Astrocyte (in vitro differentiated cells and primary cell): ENCODE data around the gene RCL1.

Experiments used
- EZH2 ChIP-seq: IDR thresholded peaks from 2 replicates; pipeline ENCODE4 v1.6.1; 2012; ENCODE audit warnings: mild to moderate bottlenecking, low read length, inconsistent platforms; ENCODE audit not compliant: insufficient read depth
- TF ChIP-seq, protein P1 (sequence below): IDR thresholded peaks from 2 replicates; pipeline ENCODE4 v1.5.1; 2011; ENCODE audit warnings: low read depth, mild to moderate bottlenecking, inconsistent platforms, low read length, moderate library complexity; ENCODE audit not compliant: insufficient read depth

DNA sequence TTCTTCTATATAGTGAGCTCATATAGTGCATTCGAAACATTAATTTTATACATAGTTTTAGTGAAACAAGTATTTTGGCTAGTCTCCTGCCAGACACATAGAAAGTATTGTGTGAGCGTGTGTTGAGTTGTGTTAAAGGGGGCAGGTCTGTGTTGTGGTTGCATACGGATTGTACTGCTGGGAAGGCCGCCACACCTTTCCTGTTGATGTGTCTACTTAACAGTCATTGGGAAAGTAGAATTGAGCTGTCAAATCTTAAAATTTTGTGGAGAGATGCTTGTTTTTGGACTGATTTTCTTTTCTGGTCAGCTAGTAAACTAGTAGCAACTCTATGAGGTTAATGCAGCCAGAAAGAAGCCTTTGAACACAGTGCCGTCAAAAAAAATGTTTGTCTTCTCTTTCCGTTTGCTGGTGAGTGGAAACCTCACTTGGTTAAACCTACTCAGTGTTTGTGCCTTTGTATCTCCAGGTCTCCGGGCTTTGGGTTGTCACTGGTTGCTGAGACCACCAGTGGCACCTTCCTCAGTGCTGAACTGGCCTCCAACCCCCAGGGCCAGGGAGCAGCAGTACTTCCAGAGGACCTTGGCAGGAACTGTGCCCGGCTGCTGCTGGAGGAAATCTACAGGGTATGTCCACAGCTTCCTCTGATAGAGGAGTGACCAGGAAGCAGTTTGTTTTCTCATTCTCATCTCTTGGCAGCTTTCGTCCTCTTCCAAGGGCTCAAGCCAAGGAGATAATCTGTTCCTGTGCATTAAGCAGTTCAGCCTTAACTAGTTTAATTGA is 51.5 kb downstream of the RCL1 start:
- TF ChIP-seq, protein P1, sequence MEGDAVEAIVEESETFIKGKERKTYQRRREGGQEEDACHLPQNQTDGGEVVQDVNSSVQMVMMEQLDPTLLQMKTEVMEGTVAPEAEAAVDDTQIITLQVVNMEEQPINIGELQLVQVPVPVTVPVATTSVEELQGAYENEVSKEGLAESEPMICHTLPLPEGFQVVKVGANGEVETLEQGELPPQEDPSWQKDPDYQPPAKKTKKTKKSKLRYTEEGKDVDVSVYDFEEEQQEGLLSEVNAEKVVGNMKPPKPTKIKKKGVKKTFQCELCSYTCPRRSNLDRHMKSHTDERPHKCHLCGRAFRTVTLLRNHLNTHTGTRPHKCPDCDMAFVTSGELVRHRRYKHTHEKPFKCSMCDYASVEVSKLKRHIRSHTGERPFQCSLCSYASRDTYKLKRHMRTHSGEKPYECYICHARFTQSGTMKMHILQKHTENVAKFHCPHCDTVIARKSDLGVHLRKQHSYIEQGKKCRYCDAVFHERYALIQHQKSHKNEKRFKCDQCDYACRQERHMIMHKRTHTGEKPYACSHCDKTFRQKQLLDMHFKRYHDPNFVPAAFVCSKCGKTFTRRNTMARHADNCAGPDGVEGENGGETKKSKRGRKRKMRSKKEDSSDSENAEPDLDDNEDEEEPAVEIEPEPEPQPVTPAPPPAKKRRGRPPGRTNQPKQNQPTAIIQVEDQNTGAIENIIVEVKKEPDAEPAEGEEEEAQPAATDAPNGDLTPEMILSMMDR: no peak
- no peak for TF ChIP-seq EZH2
